ENCODE data around the gene FAM199X.
"Not testable (repeated sequence)": the region's sequence is repeated elsewhere in the genome, so short reads cannot be mapped to it uniquely, and the experiment has no call there.

- not testable (repeated sequence) for TF ChIP-seq CTCF, POLR2A, POLR2AphosphoS5 (IDR thresholded peaks at IDR 0.05)
These were observed 63.8 kb downstream of the FAM199X start for GRCh38 chrX:104230060-104230459.

Measured in breast epithelium (tissue), 3 donors.